Neutrophil (primary cell): ENCODE measurements around the gene EIF4E3.

Source experiments
- H3K27ac ChIP-seq: fragments of 200-600 bp; sonication (generic); 2 replicates; pipeline ENCODE4 v1.5.1; 2016; ENCODE audit warnings: mild to moderate bottlenecking, moderate library complexity
- H3K27me3 ChIP-seq: fragments of 200-600 bp; sonication (generic); 2 replicates; pipeline ENCODE4 v1.6.0; 2016; ENCODE audit warnings: mild to moderate bottlenecking
- H3K36me3 ChIP-seq: fragments of 200-600 bp; sonication (generic); 2 replicates; pipeline ENCODE4 v1.5.1; 2017
- H3K4me1 ChIP-seq, 2 experiments: fragments of 200-600 bp in 1 of 2; sonication (generic) in 1 of 2; 1 replicate in 1 of 2; 2 replicates in 1 of 2; pipeline versions ENCODE4 v1.5.1 to v1.6.1; 2013 to 2016; ENCODE audit warnings: low read depth in 1 of 2, low read length in 1 of 2, mild to moderate bottlenecking in 1 of 2, moderate library complexity in 1 of 2; ENCODE audit not compliant: control insufficient read depth in 1 of 2, insufficient read depth in 1 of 2
- H3K4me3 ChIP-seq, 2 experiments: fragments of 200-600 bp in 1 of 2; sonication (generic) in 1 of 2; 1 replicate in 1 of 2; 2 replicates in 1 of 2; pipeline ENCODE4 v1.5.1; 2013 to 2016; ENCODE audit warnings: low read depth in 1 of 2, low read length in 1 of 2, mild to moderate bottlenecking in 1 of 2, moderate library complexity in 1 of 2
- H3K9me3 ChIP-seq: fragments of 200-600 bp; sonication (generic); 2 replicates; pipeline ENCODE4 v1.5.1; 2016
- TF ChIP-seq, protein P1 (sequence below): fragments of 200-600 bp; sonication (generic); IDR thresholded peaks from 2 replicates; pipeline ENCODE4 v1.5.1; 2016; ENCODE audit warnings: antibody characterized with exemption

Gene EIF4E3

DNA sequence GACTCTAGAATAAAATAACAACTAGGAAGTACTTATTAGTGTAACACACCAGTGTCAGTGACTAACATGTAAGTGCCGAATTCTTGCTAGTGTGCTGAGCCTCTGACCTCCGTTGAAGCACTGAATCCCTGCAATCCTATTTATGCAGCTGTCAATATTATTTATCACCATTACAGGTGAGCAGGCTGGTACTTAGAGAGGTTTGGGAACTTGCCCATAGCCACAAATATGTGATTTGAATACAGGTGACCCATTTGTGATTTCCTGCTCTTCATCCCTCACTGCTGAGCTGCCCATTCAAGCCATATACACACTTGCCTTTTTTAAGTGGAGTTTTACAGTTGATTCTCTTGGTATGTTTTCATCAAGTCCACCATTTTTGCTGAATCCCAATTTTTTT, 12.2 kb downstream of the EIF4E3 start:
- Histone ChIP-seq H3K27me3 (no peaks in the 10 kb centered on the region), H3K9me3 (no peaks in the 10 kb centered on the region), H3K4me1 (peaks cover 61 to 67% of the 10 kb centered on the region in 2 experiments), H3K4me3 (no peak overlapping the region), H3K36me3 (peaks cover 37% of the 10 kb centered on the region), H3K27ac (no peak overlapping the region)
- TF ChIP-seq, protein P1, sequence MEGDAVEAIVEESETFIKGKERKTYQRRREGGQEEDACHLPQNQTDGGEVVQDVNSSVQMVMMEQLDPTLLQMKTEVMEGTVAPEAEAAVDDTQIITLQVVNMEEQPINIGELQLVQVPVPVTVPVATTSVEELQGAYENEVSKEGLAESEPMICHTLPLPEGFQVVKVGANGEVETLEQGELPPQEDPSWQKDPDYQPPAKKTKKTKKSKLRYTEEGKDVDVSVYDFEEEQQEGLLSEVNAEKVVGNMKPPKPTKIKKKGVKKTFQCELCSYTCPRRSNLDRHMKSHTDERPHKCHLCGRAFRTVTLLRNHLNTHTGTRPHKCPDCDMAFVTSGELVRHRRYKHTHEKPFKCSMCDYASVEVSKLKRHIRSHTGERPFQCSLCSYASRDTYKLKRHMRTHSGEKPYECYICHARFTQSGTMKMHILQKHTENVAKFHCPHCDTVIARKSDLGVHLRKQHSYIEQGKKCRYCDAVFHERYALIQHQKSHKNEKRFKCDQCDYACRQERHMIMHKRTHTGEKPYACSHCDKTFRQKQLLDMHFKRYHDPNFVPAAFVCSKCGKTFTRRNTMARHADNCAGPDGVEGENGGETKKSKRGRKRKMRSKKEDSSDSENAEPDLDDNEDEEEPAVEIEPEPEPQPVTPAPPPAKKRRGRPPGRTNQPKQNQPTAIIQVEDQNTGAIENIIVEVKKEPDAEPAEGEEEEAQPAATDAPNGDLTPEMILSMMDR = no peak

DNA sequence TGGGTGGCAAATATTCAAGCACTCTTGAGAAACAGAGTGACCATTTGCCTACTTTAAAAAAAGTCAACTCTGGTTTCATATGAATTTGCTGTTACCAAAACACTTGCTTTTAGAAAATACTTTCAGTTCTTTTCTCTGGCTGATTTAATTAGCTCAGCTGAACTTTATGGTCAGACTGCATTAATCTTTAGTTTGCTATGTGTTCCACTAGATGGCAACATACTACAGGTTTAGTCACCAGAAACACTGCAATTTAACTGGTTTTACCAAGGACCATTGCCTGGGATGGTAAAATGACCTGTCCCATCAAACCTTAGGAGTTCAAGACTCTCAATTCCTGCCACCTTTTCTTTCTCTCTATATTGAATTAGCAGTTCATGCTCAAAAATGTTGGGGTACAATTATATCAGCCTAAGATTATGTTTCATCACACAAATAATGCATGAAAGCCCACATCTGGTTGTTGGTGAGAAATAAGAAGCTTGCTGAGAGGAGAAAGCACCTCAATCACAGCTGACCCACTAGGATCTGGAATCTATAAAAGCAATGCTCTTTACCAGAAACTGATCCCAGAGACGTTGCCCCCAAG, 14.2 kb downstream of the EIF4E3 start:
- Histone ChIP-seq H3K4me3 (no peak overlapping the region), H3K27ac (peak overlapping the region; percentile 43), H3K27me3 (no peaks in the 10 kb centered on the region), H3K36me3 (peaks cover 50% of the 10 kb centered on the region), H3K4me1 (peaks cover 64% of the 10 kb centered on the region in 2 experiments), H3K9me3 (no peaks in the 10 kb centered on the region)
- TF ChIP-seq, protein P1 = peak; percentile 63

DNA sequence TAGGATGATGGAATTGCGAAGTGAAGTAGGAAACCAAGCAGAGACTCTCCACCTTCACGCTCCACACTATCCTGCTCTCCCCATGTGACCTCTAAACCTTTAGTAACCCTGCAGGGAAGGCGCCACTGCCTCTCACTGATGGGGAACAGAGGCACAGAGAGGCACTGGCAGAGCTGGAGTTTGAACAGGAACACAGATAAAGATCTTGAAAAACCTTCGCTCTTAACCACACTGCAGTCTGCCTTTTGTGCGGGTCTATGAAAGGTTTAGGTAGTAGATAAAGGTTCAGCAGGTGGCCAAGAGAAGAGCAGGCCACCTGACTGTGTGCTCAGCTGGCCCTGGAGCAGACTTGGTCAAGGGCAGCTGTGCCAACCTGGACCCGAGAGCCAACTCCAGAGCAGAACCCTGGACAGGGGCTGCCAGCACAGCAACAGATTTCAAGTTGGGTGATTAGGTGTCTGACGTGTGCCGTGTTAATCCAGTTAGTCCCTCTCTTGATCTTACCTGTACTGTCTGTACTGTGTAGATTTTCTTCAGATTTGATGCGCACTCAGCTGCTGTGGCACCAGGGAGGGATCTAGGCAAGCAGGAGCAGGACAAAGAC, 15.2 kb downstream of the EIF4E3 start:
- no peaks in the 10 kb centered on the region for H3K9me3 ChIP-seq
- H3K4me1 ChIP-seq = peaks cover 68 to 69% of the 10 kb centered on the region in 2 experiments
- TF ChIP-seq, protein P1 = no peak
- H3K4me3 ChIP-seq = no peak overlapping the region
- peak overlapping the region; percentile 8 for H3K27ac ChIP-seq
- H3K36me3 ChIP-seq = peaks cover 58% of the 10 kb centered on the region
- H3K27me3 ChIP-seq = no peaks in the 10 kb centered on the region

GRCh38 chr3:71708476-71709105, 16.6 kb downstream of the EIF4E3 start:
- Histone ChIP-seq H3K4me3 (no peak overlapping the region), H3K27me3 (no peaks in the 10 kb centered on the region), H3K4me1 (peaks cover 69 to 80% of the 10 kb centered on the region in 2 experiments), H3K9me3 (no peaks in the 10 kb centered on the region), H3K27ac (peak overlapping the region; percentile 60), H3K36me3 (peaks cover 66% of the 10 kb centered on the region)
- TF ChIP-seq, protein P1 = no peak

- H3K36me3 ChIP-seq = peaks cover 66% of the 10 kb centered on the region
- H3K4me1 ChIP-seq = peaks cover 77 to 83% of the 10 kb centered on the region in 2 experiments
- H3K27me3 ChIP-seq = no peaks in the 10 kb centered on the region
- no peak overlapping the region for H3K27ac ChIP-seq
- no peaks in the 10 kb centered on the region for H3K9me3 ChIP-seq
- TF ChIP-seq, protein P1 = no peak
- no peak overlapping the region for H3K4me3 ChIP-seq
Observed at GRCh38 chr3:71707595-71707994, 17.6 kb downstream of the EIF4E3 start.
